Smooth muscle cell (in vitro differentiated cells): Measurements from ENCODE around the gene PYDC1. TPM values are rescaled to one million over a fixed set of nuclear protein-coding genes. Genes with fewer than 3 reads are reported as not detected.
A peak's percentile ranks its signal among the peaks of the same experiment; 100 is the strongest.

Experiments
- DNase-seq: peaks from one replicate; lab custom pipeline; 2025; ENCODE audit not compliant: unreplicated experiment; lab: John Stamatoyannopoulos, UW
- H2AFZ ChIP-seq: fragments of 200-600 bp; sonication (generic); 2 replicates; pipeline ENCODE4 v1.6.0; 2016; ENCODE audit warnings: antibody characterized with exemption, low read depth, mild to moderate bottlenecking
- H3F3A ChIP-seq: fragments of 200-600 bp; sonication (generic); 2 replicates; pipeline ENCODE4 v1.6.0; 2017; ENCODE audit warnings: antibody characterized with exemption, low read depth
- H3K27ac ChIP-seq: fragments of 200-600 bp; sonication (generic); 2 replicates; pipeline ENCODE4 v1.5.1; 2016; ENCODE audit warnings: low read depth, mild to moderate bottlenecking
- H3K27me3 ChIP-seq: fragments of 200-600 bp; sonication (generic); 2 replicates; pipeline ENCODE4 v1.6.1; 2016; ENCODE audit warnings: low read depth, mild to moderate bottlenecking
- H3K36me3 ChIP-seq: fragments of 200-600 bp; sonication (generic); 2 replicates; pipeline ENCODE4 v1.5.1; 2016; ENCODE audit warnings: low read depth
- H3K4me1 ChIP-seq: fragments of 200-600 bp; sonication (generic); 2 replicates; pipeline ENCODE4 v1.5.1; 2016; ENCODE audit warnings: low read depth
- H3K4me2 ChIP-seq: fragments of 200-600 bp; sonication (generic); 2 replicates; pipeline ENCODE4 v1.6.0; 2016; ENCODE audit warnings: mild to moderate bottlenecking
- H3K4me3 ChIP-seq: fragments of 200-600 bp; sonication (generic); 2 replicates; pipeline ENCODE4 v1.5.1; 2016; ENCODE audit warnings: mild to moderate bottlenecking
- H3K79me2 ChIP-seq: fragments of 200-600 bp; sonication (generic); 2 replicates; pipeline ENCODE4 v1.6.0; 2016; ENCODE audit warnings: low read depth, mild to moderate bottlenecking
- H3K9ac ChIP-seq: fragments of 200-600 bp; sonication (generic); 2 replicates; pipeline ENCODE4 v1.6.0; 2016; ENCODE audit warnings: low read depth
- H3K9me3 ChIP-seq: fragments of 200-600 bp; sonication (generic); replicated peaks from 2 replicates; pipeline ENCODE4 v1.5.1; 2016; ENCODE audit warnings: low read depth
- H4K20me1 ChIP-seq: fragments of 200-600 bp; sonication (generic); 2 replicates; pipeline ENCODE4 v1.6.0; 2016; ENCODE audit warnings: low read depth
- WGBS: methylation state at CpG from one replicate; pipeline ENCODE4 v1.1.7; 2016; ENCODE audit warnings: low lambda C conversion rate; 5-methylcytosine and 5-hydroxymethylcytosine counted together
- polyA plus RNA-seq: library from polyadenylated mRNA; unstranded; fragments of >200 nt; fragmentation: Nextera tagmentation; extraction: Ambion mirVana; gene quantifications from 2 replicates; pipeline ENCODE4 v1.2.1, GENCODE V29; 2016
- total RNA-seq: library from RNA; depleted of rRNA; stranded (reverse); fragments of >200 nt; gene quantifications from 2 replicates; pipeline ENCODE4 v1.2.3, GENCODE V29; 2014
- TF ChIP-seq, protein P1 (sequence below): fragments of 200-600 bp; sonication (generic); IDR thresholded peaks from 2 replicates; pipeline ENCODE4 v1.5.1; 2017; ENCODE audit warnings: borderline replicate concordance, mild to moderate bottlenecking, antibody characterized with exemption; ENCODE audit not compliant: insufficient read depth, poor library complexity, severe bottlenecking

Gene PYDC1
- total and polyA plus RNA-seq, 2 experiments from 2014 or later: 1.1 TPM; not detected in 1

DNA sequence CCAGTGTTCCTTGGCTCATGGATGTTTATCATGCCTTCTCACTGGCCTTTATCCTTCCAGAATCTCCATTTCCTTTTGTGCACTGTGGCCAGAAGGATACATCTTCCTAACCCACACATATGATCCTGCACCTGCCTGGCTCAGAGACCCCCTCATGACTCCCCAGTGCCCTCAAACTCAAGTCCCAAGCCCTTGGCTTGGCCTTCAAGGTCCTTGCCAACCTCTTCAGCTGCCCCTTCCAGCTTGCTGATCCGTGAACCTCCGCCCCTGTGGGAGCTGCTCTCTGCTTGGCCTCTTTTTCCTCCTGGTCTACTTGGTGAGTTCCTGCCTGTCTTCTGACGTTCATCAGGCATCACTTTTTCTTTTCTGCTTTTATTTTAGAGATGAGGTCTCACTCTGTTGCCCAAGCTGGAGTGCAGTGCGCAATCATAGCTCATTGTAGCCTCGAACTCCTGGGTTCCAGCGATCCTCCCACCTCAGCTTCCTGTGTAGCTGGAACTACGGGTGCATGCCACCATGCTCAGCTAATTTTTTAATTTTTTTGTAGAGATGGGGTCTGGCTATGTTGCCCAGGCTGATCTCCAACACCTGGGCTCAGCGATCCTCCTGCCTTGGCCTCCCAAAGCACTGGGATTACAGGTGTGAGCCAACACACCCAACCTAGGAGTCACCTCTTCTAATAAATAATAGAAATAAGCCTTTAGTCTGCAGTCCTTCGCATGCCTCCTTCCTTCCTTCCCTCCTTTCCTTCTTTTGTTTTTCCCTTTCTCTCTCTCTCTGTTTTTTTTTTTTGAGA, 11.9 kb downstream of the PYDC1 start:
- Histone ChIP-seq H3K9me3 (no peaks in the 10 kb centered on the region), H4K20me1 (peaks cover 20% of the 10 kb centered on the region), H3K4me1 (peaks cover 3% of the 10 kb centered on the region), H3K4me2 (no peak overlapping the region), H3K79me2 (no peaks in the 10 kb centered on the region), H2AFZ (no peak overlapping the region), H3F3A (peaks cover 5% of the 10 kb centered on the region), H3K27ac (no peak overlapping the region), H3K36me3 (no peaks in the 10 kb centered on the region), H3K4me3 (no peak overlapping the region), H3K27me3 (peaks cover 32% of the 10 kb centered on the region), H3K9ac (no peak overlapping the region)
- DNase-seq: no peak
- 94% methylated on average over 9 of the region's 9 CpGs for WGBS
- TF ChIP-seq, protein P1, sequence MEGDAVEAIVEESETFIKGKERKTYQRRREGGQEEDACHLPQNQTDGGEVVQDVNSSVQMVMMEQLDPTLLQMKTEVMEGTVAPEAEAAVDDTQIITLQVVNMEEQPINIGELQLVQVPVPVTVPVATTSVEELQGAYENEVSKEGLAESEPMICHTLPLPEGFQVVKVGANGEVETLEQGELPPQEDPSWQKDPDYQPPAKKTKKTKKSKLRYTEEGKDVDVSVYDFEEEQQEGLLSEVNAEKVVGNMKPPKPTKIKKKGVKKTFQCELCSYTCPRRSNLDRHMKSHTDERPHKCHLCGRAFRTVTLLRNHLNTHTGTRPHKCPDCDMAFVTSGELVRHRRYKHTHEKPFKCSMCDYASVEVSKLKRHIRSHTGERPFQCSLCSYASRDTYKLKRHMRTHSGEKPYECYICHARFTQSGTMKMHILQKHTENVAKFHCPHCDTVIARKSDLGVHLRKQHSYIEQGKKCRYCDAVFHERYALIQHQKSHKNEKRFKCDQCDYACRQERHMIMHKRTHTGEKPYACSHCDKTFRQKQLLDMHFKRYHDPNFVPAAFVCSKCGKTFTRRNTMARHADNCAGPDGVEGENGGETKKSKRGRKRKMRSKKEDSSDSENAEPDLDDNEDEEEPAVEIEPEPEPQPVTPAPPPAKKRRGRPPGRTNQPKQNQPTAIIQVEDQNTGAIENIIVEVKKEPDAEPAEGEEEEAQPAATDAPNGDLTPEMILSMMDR: no peak

DNA sequence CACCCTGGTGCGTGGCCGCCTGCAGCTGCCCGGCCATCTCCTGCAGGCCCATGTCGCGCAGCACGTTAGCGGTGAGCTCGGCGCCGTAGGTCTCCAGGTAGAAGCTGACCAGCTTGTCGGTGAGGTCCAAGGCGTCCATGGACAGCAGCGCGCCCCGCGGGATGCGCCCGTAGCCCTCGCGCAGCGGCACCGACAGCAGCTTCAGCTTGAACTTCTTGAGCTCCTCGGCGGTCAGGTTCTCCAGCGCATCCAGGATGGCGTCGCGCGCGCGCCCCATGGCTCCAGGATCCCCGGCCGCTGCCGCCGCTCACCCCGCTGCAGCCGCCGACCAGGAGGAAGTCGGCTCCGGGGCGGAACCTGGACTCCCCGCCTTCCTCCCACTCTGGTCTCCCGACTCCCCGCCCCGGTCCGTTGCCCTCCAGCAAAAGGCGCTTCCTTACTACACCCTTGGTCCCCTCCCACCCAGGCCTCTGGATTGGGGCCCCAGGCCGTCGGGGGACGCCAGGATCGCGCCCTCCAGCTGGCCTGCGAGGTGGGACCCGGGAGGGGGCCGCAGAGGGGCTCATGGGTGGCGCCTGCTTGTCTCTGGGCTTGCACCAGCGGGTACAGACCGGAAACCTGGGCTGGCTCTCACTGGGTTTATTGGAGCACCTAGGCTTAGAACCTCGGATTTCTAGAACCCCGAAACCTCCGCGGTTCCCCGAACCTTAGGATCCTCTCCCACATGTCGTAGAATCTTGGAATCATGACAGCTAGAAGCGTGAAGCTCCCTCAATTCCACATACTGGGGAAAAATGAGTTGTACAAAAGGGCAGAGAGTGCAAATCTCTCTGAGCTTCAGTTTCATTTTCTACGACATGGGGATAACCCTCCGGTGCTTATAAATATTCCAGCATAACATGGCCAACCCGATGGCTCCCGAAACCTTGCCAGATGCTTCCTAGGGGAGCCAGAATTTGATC, 14.2 kb downstream of the PYDC1 start, which contains the start of gene PYCARD:
Gene PYCARD (minus strand): TSS at position 347 of the 962 bp plus-strand sequence. CDS start 70 bp downstream, at position 277.
- Histone ChIP-seq H3K9ac (no peak within 1 kb of the TSS), H3K27ac (no peak within 1 kb of the TSS), H3K36me3 (no peaks in the 10 kb centered on the region), H3K4me3 (peak within 1 kb of the TSS; percentile 55), H3K9me3 (no peaks in the 10 kb centered on the region), H3K4me1 (peaks cover 3% of the 10 kb centered on the region), H2AFZ (no peak within 1 kb of the TSS), H3K4me2 (peak within 1 kb of the TSS; percentile 93), H3F3A (peaks cover 18% of the 10 kb centered on the region), H3K27me3 (peaks cover 25% of the 10 kb centered on the region), H4K20me1 (peaks cover 44% of the 10 kb centered on the region), H3K79me2 (no peaks in the 10 kb centered on the region)
- TF ChIP-seq, protein P1: no peak
- 17% methylated on average over 63 of the region's 69 CpGs for WGBS
- DNase-seq: no peak

DNA sequence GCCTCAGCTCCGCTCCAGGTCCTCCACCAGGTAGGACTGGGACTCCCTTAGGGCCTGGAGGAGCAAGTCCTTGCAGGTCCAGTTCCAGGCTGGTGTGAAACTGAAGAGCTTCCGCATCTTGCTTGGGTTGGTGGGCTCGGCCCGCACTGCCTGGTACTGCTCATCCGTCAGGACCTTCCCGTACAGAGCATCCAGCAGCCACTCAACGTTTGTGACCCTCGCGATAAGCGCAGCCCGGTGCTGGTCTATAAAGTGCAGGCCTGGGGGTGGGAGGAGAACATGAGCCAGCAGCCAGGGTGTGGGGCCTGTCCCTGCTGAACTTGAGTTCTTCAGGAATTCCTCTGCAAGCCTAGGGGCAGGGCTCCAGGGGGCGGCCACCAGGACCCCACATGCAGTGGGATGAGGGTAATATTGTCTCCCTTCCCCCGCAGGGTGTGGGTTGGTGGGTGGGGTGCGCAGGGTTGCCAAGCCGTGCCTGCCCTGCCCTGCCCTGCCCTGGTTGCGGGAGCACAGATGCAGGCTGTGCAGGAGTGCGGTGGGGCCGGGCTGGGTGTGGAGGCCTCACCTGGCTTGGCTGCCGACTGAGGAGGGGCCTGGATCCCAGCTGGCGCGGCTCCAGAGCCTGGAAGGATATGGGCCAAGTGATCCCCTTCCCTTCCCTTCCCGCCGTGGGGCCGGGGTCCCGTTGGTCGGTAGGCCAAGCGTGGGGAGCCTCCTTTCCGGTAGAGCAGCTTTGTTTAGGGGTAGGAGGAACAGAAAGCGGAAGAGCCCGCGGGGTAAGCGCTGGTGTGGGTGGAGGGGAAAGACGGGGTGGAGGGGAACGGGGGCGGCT, 15.1 kb downstream of the PYDC1 start:
- Histone ChIP-seq H3K4me3 (peak overlapping the region; percentile 55), H3K79me2 (no peaks in the 10 kb centered on the region), H2AFZ (no peak overlapping the region), H3K36me3 (no peaks in the 10 kb centered on the region), H3K27ac (no peak overlapping the region), H4K20me1 (peaks cover 53% of the 10 kb centered on the region), H3K4me1 (peaks cover 3% of the 10 kb centered on the region), H3K4me2 (peak overlapping the region; percentile 93), H3K27me3 (peaks cover 18% of the 10 kb centered on the region), H3F3A (peaks cover 19% of the 10 kb centered on the region), H3K9me3 (no peaks in the 10 kb centered on the region), H3K9ac (no peak overlapping the region)
- TF ChIP-seq, protein P1: no peak
- DNase-seq: no peak
- 15% methylated on average over 33 of the region's 35 CpGs for WGBS
